ENCODE results near the gene CLEC17A. TPM values are rescaled to one million over a fixed set of nuclear protein-coding genes. Genes with fewer than 3 reads are reported as not detected.
"Not testable (repeated sequence)": the region's sequence is repeated elsewhere in the genome, so short reads cannot be mapped to it uniquely, and the experiment has no call there.

CLEC17A gene
- total RNA-seq, 2 experiments from 2014 or later = not detected

DNA sequence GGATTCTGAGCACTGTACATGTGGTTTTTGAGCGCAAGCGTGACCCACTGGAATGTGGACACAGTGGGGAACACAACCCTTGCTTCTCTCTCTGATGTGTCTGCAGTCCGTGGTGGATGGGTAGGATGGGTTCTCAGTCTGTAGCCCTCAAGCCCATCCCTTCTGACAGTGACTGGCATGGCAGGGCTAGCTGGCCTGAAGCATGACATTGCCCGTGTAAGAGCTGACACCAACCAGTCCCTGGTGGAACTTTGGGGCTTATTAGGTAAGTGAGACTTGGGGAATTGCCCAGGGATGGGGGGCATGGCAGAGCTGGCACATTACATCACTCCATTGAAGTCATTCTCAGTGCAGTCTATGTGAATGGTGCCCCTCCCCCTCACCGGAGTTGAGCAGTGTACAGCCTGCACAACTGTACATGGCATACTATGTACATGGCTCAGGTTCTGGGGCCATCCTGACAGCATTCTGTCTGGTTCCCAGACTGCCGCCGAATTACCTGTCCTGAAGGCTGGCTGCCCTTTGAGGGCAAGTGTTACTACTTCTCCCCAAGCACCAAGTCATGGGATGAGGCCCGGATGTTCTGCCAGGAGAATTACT is 16.8 kb downstream of the CLEC17A start:
- H3K27ac Mint-ChIP-seq = no peak overlapping the region
- DNase-seq = no peak
- ChIA-PET CTCF (no interaction called here), POLR2A (no interaction called here)
- no peak overlapping the region for H3K4me3 Mint-ChIP-seq
- no peaks in the 10 kb centered on the region for H3K9me3 Mint-ChIP-seq (ENCODE audit: insufficient read depth)
- peaks cover 5% of the 10 kb centered on the region for H3K4me1 Mint-ChIP-seq (ENCODE audit: low read depth)
- ATAC-seq = no peak
- no peaks in the 10 kb centered on the region for H3K27me3 Mint-ChIP-seq (ENCODE audit: low read depth)
- no peaks in the 10 kb centered on the region for H3K36me3 Mint-ChIP-seq (ENCODE audit: low read depth)

- Mint-ChIP-seq H3K36me3 (ENCODE audit: low read depth) (no peaks in the 10 kb centered on the region), H3K4me1 (ENCODE audit: low read depth) (peaks cover 5% of the 10 kb centered on the region), H3K9me3 (ENCODE audit: insufficient read depth) (no peaks in the 10 kb centered on the region), H3K4me3 (no peak overlapping the region), H3K27me3 (ENCODE audit: low read depth) (no peaks in the 10 kb centered on the region), H3K27ac (peak overlapping the region; percentile 12)
- DNase-seq (no peak), ATAC-seq (no peak)
- POLR2A ChIA-PET = interaction anchor here (0.6 kb wide), 1 partner anchor 927 kb away, joined by 3 read pairs; no protein-coding TSS in a partner anchor
- CTCF ChIA-PET = no interaction called here
These were observed 21.1 kb downstream of the CLEC17A start for GRCh38 chr19:14603990-14604387.

- Mint-ChIP-seq H3K27me3 (ENCODE audit: low read depth) (no peaks in the 10 kb centered on the region), H3K4me3 (no peak overlapping the region), H3K36me3 (ENCODE audit: low read depth) (no peaks in the 10 kb centered on the region), H3K4me1 (ENCODE audit: low read depth) (peaks cover 5% of the 10 kb centered on the region), H3K27ac (no peak overlapping the region), H3K9me3 (ENCODE audit: insufficient read depth) (no peaks in the 10 kb centered on the region)
- ATAC-seq (no peak), DNase-seq (no peak)
- POLR2A ChIA-PET = no interaction called here
- CTCF ChIA-PET = no interaction called here
These were observed 23.7 kb downstream of the CLEC17A start for GRCh38 chr19:14606627-14607026.

DNA sequence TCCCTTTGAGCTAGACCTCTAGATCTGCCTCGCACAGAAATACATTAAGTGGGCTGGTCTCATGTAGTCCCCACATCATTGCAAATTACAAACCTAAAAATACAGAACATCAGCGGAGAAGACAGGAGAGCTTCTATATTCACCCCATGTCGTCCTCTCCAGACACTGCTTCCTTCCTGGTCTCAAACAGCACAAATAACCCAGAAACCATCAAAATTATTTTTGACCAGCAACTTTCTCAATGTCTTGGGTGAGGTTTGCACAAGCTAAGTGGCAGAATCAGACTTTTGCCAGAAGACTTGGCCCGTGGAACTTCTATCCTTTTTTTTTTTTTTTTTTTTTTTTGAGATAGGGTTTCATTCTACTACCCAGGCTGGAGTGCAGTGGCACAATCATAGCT is 28.2 kb downstream of the CLEC17A start:
- no peaks in the 10 kb centered on the region for H3K4me1 Mint-ChIP-seq (ENCODE audit: low read depth)
- ChIA-PET CTCF (no interaction called here), POLR2A (no interaction called here)
- H3K4me3 Mint-ChIP-seq = no peak overlapping the region
- H3K9me3 Mint-ChIP-seq (ENCODE audit: insufficient read depth) = no peaks in the 10 kb centered on the region
- H3K27me3 Mint-ChIP-seq (ENCODE audit: low read depth) = no peaks in the 10 kb centered on the region
- no peak overlapping the region for H3K27ac Mint-ChIP-seq
- ATAC-seq = no peak
- H3K36me3 Mint-ChIP-seq (ENCODE audit: low read depth) = no peaks in the 10 kb centered on the region
- no peak for DNase-seq

GRCh38 chr19:14612242-14612641 is 29.4 kb downstream of the CLEC17A start:
- H3K4me1 Mint-ChIP-seq (ENCODE audit: low read depth); H3K4me3 Mint-ChIP-seq; H3K9me3 Mint-ChIP-seq (ENCODE audit: insufficient read depth); POLR2A ChIA-PET; CTCF ChIA-PET; H3K36me3 Mint-ChIP-seq (ENCODE audit: low read depth); DNase-seq; H3K27me3 Mint-ChIP-seq (ENCODE audit: low read depth); ATAC-seq; H3K27ac Mint-ChIP-seq: not testable (repeated sequence)

DNA sequence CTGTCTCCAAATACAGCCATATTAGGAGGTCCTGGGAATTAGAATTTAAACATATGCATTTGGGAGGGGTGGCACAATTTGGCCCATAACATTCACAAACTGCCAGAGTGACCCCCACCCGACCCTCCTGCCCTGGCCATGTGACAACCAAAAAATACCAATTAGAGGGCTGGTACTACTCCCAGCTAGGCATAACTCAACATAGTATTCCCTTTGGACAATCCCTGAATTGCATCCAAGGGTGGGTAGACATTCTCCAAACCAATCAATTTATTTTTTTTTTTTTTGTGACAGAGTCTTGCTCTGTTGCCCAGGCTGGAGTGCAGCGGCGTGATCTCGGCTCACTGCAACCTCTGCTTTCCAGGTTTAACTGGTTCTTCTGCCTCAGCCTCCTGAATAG is 29.8 kb downstream of the CLEC17A start:
- ATAC-seq = no peak
- POLR2A ChIA-PET = no interaction called here
- peaks cover 1% of the 10 kb centered on the region for H3K9me3 Mint-ChIP-seq (ENCODE audit: insufficient read depth)
- H3K4me1 Mint-ChIP-seq (ENCODE audit: low read depth) = no peaks in the 10 kb centered on the region
- no peaks in the 10 kb centered on the region for H3K36me3 Mint-ChIP-seq (ENCODE audit: low read depth)
- H3K27me3 Mint-ChIP-seq (ENCODE audit: low read depth) = no peaks in the 10 kb centered on the region
- H3K27ac Mint-ChIP-seq = no peak overlapping the region
- H3K4me3 Mint-ChIP-seq = no peak overlapping the region
- CTCF ChIA-PET = no interaction called here
- DNase-seq = no peak

GRCh38 chr19:14613399-14614098 is 30.7 kb downstream of the CLEC17A start:
- H3K36me3 Mint-ChIP-seq (ENCODE audit: low read depth); H3K27ac Mint-ChIP-seq; H3K4me1 Mint-ChIP-seq (ENCODE audit: low read depth); H3K9me3 Mint-ChIP-seq (ENCODE audit: insufficient read depth); ATAC-seq; H3K27me3 Mint-ChIP-seq (ENCODE audit: low read depth); POLR2A ChIA-PET; CTCF ChIA-PET; DNase-seq; H3K4me3 Mint-ChIP-seq: not testable (repeated sequence)

DNA sequence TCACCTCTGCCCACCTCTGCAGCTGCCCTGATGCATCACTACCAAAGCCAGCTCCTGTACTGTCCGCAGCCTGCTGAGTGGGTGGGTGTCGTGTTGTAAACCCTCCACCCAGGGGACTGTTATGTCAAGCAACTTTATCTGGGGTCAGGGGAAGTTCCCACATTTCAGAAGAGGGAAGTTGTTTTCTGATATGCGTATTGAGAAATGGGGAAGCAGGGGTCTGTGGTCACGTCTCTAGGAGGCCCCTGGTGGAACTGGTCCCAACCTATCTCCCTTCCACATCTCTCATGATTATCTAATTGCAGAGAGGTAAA is 31.2 kb downstream of the CLEC17A start:
- H3K4me1 Mint-ChIP-seq (ENCODE audit: low read depth) = no peaks in the 10 kb centered on the region
- no peaks in the 10 kb centered on the region for H3K36me3 Mint-ChIP-seq (ENCODE audit: low read depth)
- ATAC-seq (no peak), DNase-seq (no peak)
- peaks cover 3% of the 10 kb centered on the region for H3K9me3 Mint-ChIP-seq (ENCODE audit: insufficient read depth)
- no peak overlapping the region for H3K4me3 Mint-ChIP-seq
- ChIA-PET POLR2A (no interaction called here), CTCF (no interaction called here)
- no peak overlapping the region for H3K27ac Mint-ChIP-seq
- no peaks in the 10 kb centered on the region for H3K27me3 Mint-ChIP-seq (ENCODE audit: low read depth)

GRCh38 chr19:14615623-14616022 is 32.7 kb downstream of the CLEC17A start:
- H3K9me3 Mint-ChIP-seq (ENCODE audit: insufficient read depth) = peaks cover 13% of the 10 kb centered on the region
- H3K27ac Mint-ChIP-seq = no peak overlapping the region
- no peaks in the 10 kb centered on the region for H3K27me3 Mint-ChIP-seq (ENCODE audit: low read depth)
- H3K4me1 Mint-ChIP-seq (ENCODE audit: low read depth) = no peaks in the 10 kb centered on the region
- no peaks in the 10 kb centered on the region for H3K36me3 Mint-ChIP-seq (ENCODE audit: low read depth)
- no peak for ATAC-seq
- no peak overlapping the region for H3K4me3 Mint-ChIP-seq
- ChIA-PET CTCF (interaction anchor here (0.6 to 0.7 kb wide), 2 partner anchors 15 to 17 kb away, joined by 3 read pairs; no protein-coding TSS in a partner anchor), POLR2A (no interaction called here)
- DNase-seq = no peak

DNA sequence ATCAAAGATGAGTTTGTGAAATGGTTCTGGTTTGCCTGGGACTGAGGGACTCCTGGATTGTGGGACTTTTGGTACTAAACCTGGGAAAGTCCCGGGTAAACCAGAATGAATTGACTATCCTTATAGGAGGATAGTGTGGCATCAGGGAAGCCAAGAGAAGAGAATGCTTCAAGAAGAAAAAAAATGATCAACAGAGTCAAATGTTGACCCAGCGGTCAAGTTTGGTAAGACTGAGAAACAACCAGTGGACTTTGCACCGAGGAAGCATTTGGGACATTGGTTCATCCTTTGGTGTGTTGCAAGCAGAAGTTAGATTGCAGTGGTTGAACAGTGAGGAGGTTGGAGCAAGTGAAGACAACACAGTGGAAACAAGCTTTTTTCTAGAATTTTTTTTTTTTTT is 33.5 kb downstream of the CLEC17A start:
- no peak overlapping the region for H3K4me3 Mint-ChIP-seq
- ChIA-PET POLR2A (no interaction called here), CTCF (no interaction called here)
- no peaks in the 10 kb centered on the region for H3K4me1 Mint-ChIP-seq (ENCODE audit: low read depth)
- no peak overlapping the region for H3K27ac Mint-ChIP-seq
- H3K27me3 Mint-ChIP-seq (ENCODE audit: low read depth) = no peaks in the 10 kb centered on the region
- peaks cover 13% of the 10 kb centered on the region for H3K9me3 Mint-ChIP-seq (ENCODE audit: insufficient read depth)
- ATAC-seq = no peak
- H3K36me3 Mint-ChIP-seq (ENCODE audit: low read depth) = no peaks in the 10 kb centered on the region
- DNase-seq = no peak

DNA sequence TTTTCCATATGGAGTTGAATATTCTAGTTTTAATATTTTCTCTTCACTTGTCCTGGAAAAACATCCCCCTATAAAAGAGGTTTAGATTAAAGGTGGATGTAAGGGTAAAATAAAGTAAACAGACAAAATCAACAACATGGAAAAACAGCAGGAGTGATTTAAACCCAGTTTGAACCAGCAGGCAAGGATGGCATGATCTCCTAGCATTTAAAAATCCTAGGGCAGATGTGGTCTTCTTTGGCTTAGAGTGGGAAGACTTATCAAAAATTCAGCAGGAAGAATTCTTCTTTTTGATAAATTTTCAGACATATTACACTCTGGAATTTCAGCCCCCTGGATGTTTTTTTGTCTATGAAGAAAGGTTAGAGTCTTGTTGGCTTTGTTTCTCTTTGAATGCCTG is 36.5 kb downstream of the CLEC17A start:
- no peak for ATAC-seq

DNA sequence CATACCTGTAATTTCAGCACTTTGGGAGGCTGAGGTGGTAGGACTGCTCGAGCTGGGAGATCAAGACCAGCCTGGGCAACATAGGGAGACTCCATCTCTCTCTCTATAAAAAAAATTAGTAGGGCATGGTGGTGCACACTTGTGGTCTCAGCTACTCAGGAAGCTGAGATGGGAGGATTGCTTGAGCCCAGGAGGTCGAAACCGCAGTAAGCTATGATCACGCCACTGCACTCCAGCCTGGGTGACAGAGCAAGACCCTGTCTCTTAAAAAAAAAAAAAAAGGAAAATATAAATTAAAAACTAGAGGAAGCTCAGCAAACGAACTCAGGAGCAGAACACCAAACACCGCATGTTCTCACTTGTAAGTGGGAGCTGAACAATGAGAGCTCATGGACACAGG is 41.6 kb downstream of the CLEC17A start:
- H3K4me3 Mint-ChIP-seq; POLR2A ChIA-PET; H3K27me3 Mint-ChIP-seq (ENCODE audit: low read depth); H3K27ac Mint-ChIP-seq; H3K9me3 Mint-ChIP-seq (ENCODE audit: insufficient read depth); DNase-seq; H3K36me3 Mint-ChIP-seq (ENCODE audit: low read depth); CTCF ChIA-PET; H3K4me1 Mint-ChIP-seq (ENCODE audit: low read depth); ATAC-seq: not testable (repeated sequence)

More for the DNA sequence above, 36.5 kb downstream of the CLEC17A start:
- Mint-ChIP-seq H3K27me3 (ENCODE audit: low read depth) (no peaks in the 10 kb centered on the region), H3K4me1 (ENCODE audit: low read depth) (no peaks in the 10 kb centered on the region), H3K9me3 (ENCODE audit: insufficient read depth) (peaks cover 13% of the 10 kb centered on the region), H3K27ac (no peak overlapping the region), H3K4me3 (no peak overlapping the region), H3K36me3 (ENCODE audit: low read depth) (no peaks in the 10 kb centered on the region)
- CTCF ChIA-PET = no interaction called here
- no peak for DNase-seq
- POLR2A ChIA-PET = no interaction called here

GRCh38 chr19:14629557-14629956 is 46.7 kb downstream of the CLEC17A start:
- POLR2A ChIA-PET = no interaction called here
- Mint-ChIP-seq H3K27me3 (ENCODE audit: low read depth) (no peaks in the 10 kb centered on the region), H3K4me3 (no peak overlapping the region), H3K36me3 (ENCODE audit: low read depth) (no peaks in the 10 kb centered on the region), H3K4me1 (ENCODE audit: low read depth) (no peaks in the 10 kb centered on the region), H3K27ac (no peak overlapping the region), H3K9me3 (ENCODE audit: insufficient read depth) (peaks cover 8% of the 10 kb centered on the region)
- CTCF ChIA-PET = no interaction called here
- no peak for DNase-seq
- no peak for ATAC-seq
